Skeletal muscle tissue (tissue), 4 donors: Measurements from ENCODE around the gene PIK3R3. TPM values are rescaled to one million over a fixed set of nuclear protein-coding genes. Genes with fewer than 3 reads are reported as not detected.
A peak's percentile ranks its signal among the peaks of the same experiment; 100 is the strongest.

ENCODE experiments used
- H3K27ac ChIP-seq: one replicate; pipeline ENCODE4 v1.7.0; 2013; ENCODE audit warnings: mild to moderate bottlenecking, low read depth, low read length, inconsistent platforms
- H3K27me3 ChIP-seq, 3 donors: one replicate each; pipeline ENCODE4 v1.7.0; 2013; ENCODE audit warnings: low read length in 3 of 3; ENCODE audit not compliant: control insufficient read depth in 3 of 3, insufficient read depth in 3 of 3
- H3K36me3 ChIP-seq, 3 donors: one replicate each; pipeline ENCODE4 v1.7.0; 2013; ENCODE audit warnings: low read length in 3 of 3; ENCODE audit not compliant: control insufficient read depth in 3 of 3, insufficient read depth in 3 of 3
- H3K4me1 ChIP-seq, 3 donors: one replicate each; pipeline ENCODE4 v1.7.0; 2013; ENCODE audit warnings: low read length in 3 of 3, mild to moderate bottlenecking in 3 of 3; ENCODE audit not compliant: control insufficient read depth in 3 of 3, insufficient read depth in 3 of 3
- H3K4me3 ChIP-seq, 3 donors: one replicate each; pipeline ENCODE4 v1.7.0; 2013; ENCODE audit warnings: low read length in 3 of 3
- H3K9ac ChIP-seq, 3 donors: one replicate each; pipeline ENCODE4 v1.7.0; 2013; ENCODE audit warnings: low read length in 3 of 3, mild to moderate bottlenecking in 3 of 3, moderate library complexity in 2 of 3, low read depth in 1 of 3
- H3K9me3 ChIP-seq, 3 donors: one replicate each; pipeline ENCODE4 v1.7.0; 2013; ENCODE audit warnings: low read length in 3 of 3; ENCODE audit not compliant: control insufficient read depth in 3 of 3
- total RNA-seq: library from RNA; depleted of rRNA; stranded (reverse); fragments of >200 nt; gene quantifications from one replicate; pipeline ENCODE4 v1.2.3, GENCODE V29; 2014
- donor health status: Osteomylitis.

Gene PIK3R3
- total RNA-seq, 1 donor from 2014 or later, result 13.0 TPM

DNA sequence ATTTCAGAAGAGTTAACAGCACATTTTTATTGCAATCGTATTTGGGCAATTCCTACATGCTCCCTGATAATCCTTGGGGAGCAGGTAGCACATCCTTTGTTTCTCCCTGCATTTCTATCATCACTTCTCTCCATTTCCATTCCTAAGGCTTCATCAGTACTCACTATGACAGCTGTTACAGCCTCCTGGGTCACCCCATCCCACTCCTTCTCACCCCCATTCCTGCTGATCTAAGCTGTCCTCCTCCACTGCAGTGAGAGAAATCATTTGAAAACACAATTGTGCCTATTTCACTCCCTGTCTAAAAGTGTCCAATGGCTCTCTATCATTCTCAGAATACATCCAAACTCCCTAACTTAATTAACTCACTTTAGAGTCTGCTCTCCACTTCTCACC, 25.5 kb upstream of the PIK3R3 start:
- H3K9ac ChIP-seq, result no peak overlapping the region
- no peak overlapping the region for H3K27ac ChIP-seq
- H3K9me3 ChIP-seq, result no peaks in the 10 kb centered on the region
- no peak overlapping the region for H3K4me3 ChIP-seq
- H3K4me1 ChIP-seq, result no peaks in the 10 kb centered on the region
- no peaks in the 10 kb centered on the region for H3K27me3 ChIP-seq
- H3K36me3 ChIP-seq, result no peaks in the 10 kb centered on the region

DNA sequence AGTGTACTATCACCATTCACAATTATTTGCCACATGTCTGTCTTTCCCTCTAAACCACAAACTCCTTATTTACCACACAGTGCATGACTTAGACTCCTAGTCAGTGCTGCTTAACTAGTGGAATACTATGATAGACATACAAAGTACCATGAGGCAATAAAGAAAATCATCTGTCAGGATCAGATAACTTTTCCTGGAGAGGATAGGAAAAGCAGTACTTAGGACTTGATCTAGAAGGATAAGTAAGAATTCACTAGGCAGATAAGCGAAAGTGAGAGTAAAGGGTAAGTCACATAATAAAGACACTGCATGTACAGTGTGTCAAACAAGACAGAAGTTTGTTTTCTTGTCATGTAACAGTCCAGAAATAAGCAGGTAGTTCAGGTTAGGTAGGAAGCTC, 21.3 kb upstream of the PIK3R3 start:
- no peak overlapping the region for H3K4me3 ChIP-seq

DNA sequence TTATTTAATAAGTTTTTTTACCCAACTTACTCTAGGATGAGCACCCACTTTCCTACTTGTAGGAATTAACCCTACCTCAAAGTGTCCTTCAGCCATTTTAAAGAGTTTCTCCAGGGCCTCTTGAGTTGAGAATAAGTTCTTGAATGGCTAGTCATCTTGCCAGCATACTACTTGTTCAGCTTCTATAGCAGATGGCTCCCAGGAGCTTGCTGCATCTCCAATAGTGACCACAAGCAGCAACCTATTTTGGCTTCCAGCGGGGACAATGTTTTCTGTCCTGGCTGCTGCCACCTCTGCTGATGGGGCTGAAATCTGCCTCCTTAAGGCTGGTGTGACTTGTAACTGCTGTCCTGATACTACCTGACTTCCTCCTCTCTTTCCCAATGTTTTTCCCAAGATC, 20.8 kb upstream of the PIK3R3 start:
- no peak overlapping the region for H3K27ac ChIP-seq

More for the DNA sequence above, 21.3 kb upstream of the PIK3R3 start:
- no peak overlapping the region for H3K27ac ChIP-seq
- no peak overlapping the region for H3K9ac ChIP-seq
- no peaks in the 10 kb centered on the region for H3K9me3 ChIP-seq
- no peaks in the 10 kb centered on the region for H3K4me1 ChIP-seq
- no peaks in the 10 kb centered on the region for H3K27me3 ChIP-seq
- no peaks in the 10 kb centered on the region for H3K36me3 ChIP-seq

DNA sequence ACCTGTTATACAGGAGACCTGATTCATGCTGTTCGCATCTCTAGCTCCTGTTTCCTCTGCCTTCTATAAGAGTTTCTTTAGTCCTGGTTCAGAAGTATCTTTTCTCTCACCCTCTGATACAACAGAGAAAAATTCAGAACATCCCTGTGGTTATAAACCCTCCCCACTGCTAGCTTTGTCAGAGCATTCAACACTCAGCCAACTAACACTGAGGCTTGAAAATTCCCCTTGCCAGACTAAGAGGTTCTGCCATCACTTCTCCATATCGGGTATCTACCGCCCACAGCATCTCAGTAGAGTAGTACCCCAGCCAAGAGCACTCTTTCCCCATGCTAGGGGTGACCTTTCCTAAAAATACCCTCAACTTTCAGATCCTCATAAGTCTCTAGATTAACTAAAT, 19.6 kb upstream of the PIK3R3 start:
- Histone ChIP-seq H3K27me3 (no peaks in the 10 kb centered on the region), H3K4me1 (no peaks in the 10 kb centered on the region), H3K36me3 (no peaks in the 10 kb centered on the region), H3K9ac (no peak overlapping the region), H3K27ac (no peak overlapping the region), H3K9me3 (no peaks in the 10 kb centered on the region), H3K4me3 (no peak overlapping the region)

More for the DNA sequence above, 20.8 kb upstream of the PIK3R3 start:
- Histone ChIP-seq H3K9ac (no peak overlapping the region), H3K27me3 (no peaks in the 10 kb centered on the region), H3K4me1 (no peaks in the 10 kb centered on the region), H3K9me3 (no peaks in the 10 kb centered on the region), H3K4me3 (no peak overlapping the region), H3K36me3 (no peaks in the 10 kb centered on the region)

DNA sequence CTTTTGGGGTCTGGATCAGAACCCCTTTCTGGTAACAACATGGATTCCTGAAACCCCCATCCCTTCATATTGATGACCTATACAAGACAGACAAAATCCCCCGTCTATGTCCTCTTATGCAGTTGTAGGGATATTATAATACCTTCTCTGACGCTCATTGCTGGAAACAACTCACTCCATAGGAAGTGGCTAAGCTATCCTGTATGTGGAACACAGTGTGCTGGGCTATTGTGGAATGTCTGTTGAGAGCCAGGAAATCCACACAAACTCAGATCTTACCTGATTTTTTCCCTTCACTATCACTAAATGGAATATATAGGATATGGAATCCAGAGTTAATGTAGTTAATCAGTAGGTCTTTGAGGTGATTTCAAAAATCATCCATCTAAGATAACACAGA, 17.7 kb upstream of the PIK3R3 start:
- Histone ChIP-seq H3K27ac (peak overlapping the region; percentile 65), H3K4me1 (no peaks in the 10 kb centered on the region), H3K27me3 (no peaks in the 10 kb centered on the region), H3K4me3 (no peak overlapping the region), H3K36me3 (no peaks in the 10 kb centered on the region), H3K9ac (no peak overlapping the region), H3K9me3 (no peaks in the 10 kb centered on the region)

DNA sequence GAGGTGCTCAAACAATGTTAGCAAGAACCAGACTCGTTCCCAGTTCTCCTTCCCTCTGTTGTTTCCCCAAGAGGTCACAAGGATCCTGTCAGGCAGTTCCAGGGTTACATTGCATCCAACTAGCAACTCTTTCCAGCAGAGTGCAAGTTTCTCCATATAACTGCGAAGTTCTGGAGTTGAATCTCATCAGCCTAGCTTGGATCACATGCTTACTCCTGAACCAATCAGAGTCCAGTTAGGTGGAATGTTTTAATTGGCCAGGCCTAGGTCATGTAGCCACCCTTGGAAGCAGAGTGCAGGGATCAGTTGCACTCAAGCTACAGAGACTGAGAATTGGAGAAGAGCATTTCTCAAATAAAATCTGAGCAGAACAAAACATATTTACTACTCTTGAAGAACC, 15.9 kb upstream of the PIK3R3 start:
- Histone ChIP-seq H3K36me3 (no peaks in the 10 kb centered on the region), H3K9me3 (no peaks in the 10 kb centered on the region), H3K4me1 (no peaks in the 10 kb centered on the region), H3K9ac (no peak overlapping the region), H3K4me3 (no peak overlapping the region), H3K27ac (no peak overlapping the region), H3K27me3 (no peaks in the 10 kb centered on the region)

DNA sequence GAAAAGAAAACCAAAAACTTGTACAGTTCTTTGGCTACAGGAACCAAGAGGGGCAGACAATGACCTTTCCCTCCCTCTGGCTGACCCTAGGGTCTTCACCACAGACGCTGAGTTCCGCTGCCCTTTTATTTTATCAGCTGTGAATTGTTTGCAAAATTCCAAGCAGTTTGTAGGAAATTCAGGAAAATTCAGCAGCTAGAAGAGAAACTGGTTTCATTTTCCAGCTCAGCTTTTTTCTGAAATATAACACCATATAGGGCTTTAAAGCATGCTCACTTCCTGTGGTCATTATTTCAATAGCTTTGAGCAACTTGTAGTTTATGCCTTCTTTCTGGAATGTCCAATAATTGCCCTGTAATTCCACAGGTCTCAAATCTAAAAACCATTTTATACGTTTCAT, 5.5 kb upstream of the PIK3R3 start:
- Histone ChIP-seq H3K4me3 (peak overlapping the region in 1 of 3 donors; percentile 16), H3K9ac (no peak overlapping the region), H3K27ac (peak overlapping the region; percentile 60), H3K9me3 (no peaks in the 10 kb centered on the region), H3K27me3 (no peaks in the 10 kb centered on the region), H3K4me1 (peaks cover 22 to 24% (median 22%) of the 10 kb centered on the region in 3 donors), H3K36me3 (no peaks in the 10 kb centered on the region)

DNA sequence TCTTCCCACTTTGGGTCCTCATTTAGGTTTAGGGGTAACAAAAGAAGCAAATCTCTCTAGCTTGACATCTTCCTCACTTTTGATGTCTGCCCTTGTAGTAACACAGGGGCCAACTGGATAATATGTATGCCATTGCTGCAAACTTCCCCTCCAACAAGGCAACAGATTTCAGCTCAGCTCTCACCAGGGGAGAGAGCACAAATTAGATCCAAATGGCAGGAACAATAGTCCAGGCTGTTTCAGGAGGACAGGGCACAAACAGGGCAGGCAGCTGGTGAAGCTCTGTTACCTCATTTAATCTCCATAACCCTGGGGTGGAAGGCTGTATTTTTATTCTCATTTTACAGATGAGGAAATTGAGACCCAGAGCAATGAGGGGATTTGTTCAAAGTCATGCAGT, 4.3 kb upstream of the PIK3R3 start:
- peaks cover 22 to 26% (median 22%) of the 10 kb centered on the region in 3 donors for H3K4me1 ChIP-seq
- no peaks in the 10 kb centered on the region for H3K36me3 ChIP-seq
- no peaks in the 10 kb centered on the region for H3K9me3 ChIP-seq
- H3K9ac ChIP-seq, result no peak overlapping the region
- peak overlapping the region; percentile 15 for H3K27ac ChIP-seq
- no peaks in the 10 kb centered on the region for H3K27me3 ChIP-seq
- no peak overlapping the region for H3K4me3 ChIP-seq

DNA sequence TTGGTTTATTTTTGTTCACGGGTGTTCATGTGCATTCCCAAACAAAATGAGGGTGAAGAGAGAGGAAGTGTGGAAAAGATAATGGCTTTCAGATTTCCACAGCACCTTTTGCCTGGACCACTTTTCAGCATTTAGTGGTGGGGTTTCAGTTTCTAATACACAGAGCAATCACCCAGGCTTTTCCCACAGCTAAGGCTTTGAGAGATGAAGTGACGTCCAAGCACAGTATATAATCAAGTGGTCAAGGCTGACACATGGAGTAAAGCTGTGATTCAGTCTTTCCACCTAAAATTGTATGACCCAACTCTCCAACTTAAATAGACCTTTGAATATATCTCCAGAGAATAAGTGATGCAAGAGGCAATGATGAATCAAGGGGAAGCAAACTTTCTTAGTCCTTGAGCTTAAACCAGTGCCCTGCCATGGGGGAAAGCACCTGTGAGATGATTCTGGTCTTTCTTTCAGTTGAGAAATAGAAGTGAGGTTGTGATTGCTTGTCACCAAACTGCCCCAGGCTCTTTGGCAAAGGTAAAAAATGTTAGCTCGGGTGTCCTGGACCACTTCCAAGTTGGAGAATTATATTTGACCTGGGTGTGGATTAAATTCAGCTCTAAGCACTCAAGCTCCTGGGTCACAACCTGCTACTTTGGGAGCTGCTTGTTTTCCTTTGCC, 2.4 kb upstream of the PIK3R3 start:
- Histone ChIP-seq H3K27me3 (no peaks in the 10 kb centered on the region), H3K9me3 (no peaks in the 10 kb centered on the region), H3K4me3 (no peak overlapping the region), H3K9ac (peak overlapping the region in 2 of 3 donors; percentile 18 to 32), H3K4me1 (peaks cover 22 to 34% (median 22%) of the 10 kb centered on the region in 3 donors), H3K27ac (peak overlapping the region; percentile 96), H3K36me3 (no peaks in the 10 kb centered on the region)

DNA sequence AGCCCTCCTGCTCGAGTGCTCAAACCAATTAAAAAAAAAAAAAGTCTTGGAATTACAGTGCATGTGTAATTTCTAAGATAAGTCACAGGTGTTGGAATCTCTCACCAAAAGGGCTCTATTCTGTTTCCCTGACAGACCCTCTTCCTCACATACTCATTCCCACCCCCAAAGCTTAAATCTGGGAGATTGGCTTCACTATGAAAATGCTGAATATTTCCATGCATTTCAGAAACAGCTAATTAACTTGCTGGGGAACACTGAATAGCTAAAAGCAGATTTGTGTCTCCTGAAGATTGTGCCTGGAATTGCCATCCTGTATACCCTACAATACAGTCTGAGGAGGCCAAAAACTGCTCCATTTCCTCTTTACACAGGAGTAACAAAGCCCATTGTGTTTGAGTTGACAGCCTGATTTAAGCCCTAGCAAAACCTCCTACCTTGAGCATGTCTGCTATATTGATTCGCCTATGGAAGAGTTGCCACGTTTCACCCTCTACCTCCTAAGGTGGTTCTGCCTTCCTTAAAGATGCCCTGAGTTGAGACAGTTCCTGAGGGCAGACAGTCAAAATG, 1.4 kb upstream of the PIK3R3 start:
- no peaks in the 10 kb centered on the region for H3K36me3 ChIP-seq
- H3K9me3 ChIP-seq, result no peaks in the 10 kb centered on the region
- H3K27ac ChIP-seq, result peak overlapping the region; percentile 96
- peak overlapping the region; percentile 81 to 85 (median 85) for H3K4me3 ChIP-seq
- H3K9ac ChIP-seq, result peak overlapping the region; percentile 80 to 91 (median 81)
- no peaks in the 10 kb centered on the region for H3K27me3 ChIP-seq
- peaks cover 22 to 34% (median 22%) of the 10 kb centered on the region in 3 donors for H3K4me1 ChIP-seq
